Spleen (tissue), 7 donors: ENCODE measurements around the gene MACROD2.

Experiments
- POLR2A ChIP-seq, 3 donors: fragments of 450-650 bp; IDR thresholded peaks; one replicate each; pipeline ENCODE4 v1.5.1; 2017; ENCODE audit warnings: antibody characterized with exemption in 3 of 3, mild to moderate bottlenecking in 1 of 3
- POLR2AphosphoS5 ChIP-seq, 3 donors: sonication (generic); formaldehyde crosslinking; IDR thresholded peaks; one replicate each; pipeline ENCODE4 v1.5.1; 2017; ENCODE audit warnings: antibody characterized with exemption in 3 of 3
- TF ChIP-seq, protein P1 (sequence below), 11 experiments: fragments of 200-600 bp in 7 of 11; fragments of 450-650 bp in 4 of 11; sonication (generic) in 4 of 11; IDR thresholded peaks in 8 of 11; conservative IDR thresholded peaks in 3 of 11; 1 replicate in 7 of 11; 2 replicates in 4 of 11; pipeline versions ENCODE4 v1.4.0 to v1.8.0; 2016 to 2021; ENCODE audit warnings: antibody characterized with exemption in 11 of 11, inconsistent platforms in 4 of 11, mild to moderate bottlenecking in 1 of 11
- donor health status: DM: no; HTN: no; CAD: no; lungs with moderate emphysema.
- donor health status: DM: no; HTN: no; CAD: no.
- donor health status: DM: no; HTN: no; CAD: no.

DNA sequence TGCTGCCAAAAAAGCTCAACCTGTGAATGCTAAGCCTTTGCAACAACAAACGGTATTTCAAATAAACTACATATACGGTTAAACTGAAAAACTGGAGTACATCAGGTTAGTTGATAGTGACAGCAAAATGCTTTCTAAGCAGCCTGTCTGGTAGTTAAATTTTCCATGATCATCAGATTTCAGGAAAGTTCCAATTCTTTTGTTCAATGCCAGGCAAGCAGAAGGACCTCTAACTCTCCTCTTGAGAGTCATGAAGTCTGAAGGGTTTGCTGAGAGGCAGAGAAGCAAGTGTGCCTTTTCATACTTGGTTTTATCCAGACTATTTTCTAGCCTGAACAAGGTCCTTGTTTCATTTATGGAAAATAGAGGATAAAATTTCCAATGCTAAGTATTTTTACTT, 337.6 kb downstream of the MACROD2 start:
- TF ChIP-seq, protein P1, sequence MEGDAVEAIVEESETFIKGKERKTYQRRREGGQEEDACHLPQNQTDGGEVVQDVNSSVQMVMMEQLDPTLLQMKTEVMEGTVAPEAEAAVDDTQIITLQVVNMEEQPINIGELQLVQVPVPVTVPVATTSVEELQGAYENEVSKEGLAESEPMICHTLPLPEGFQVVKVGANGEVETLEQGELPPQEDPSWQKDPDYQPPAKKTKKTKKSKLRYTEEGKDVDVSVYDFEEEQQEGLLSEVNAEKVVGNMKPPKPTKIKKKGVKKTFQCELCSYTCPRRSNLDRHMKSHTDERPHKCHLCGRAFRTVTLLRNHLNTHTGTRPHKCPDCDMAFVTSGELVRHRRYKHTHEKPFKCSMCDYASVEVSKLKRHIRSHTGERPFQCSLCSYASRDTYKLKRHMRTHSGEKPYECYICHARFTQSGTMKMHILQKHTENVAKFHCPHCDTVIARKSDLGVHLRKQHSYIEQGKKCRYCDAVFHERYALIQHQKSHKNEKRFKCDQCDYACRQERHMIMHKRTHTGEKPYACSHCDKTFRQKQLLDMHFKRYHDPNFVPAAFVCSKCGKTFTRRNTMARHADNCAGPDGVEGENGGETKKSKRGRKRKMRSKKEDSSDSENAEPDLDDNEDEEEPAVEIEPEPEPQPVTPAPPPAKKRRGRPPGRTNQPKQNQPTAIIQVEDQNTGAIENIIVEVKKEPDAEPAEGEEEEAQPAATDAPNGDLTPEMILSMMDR (IDR thresholded peaks at IDR 0.05 in 8 of 11, conservative IDR thresholded peaks at IDR 0.05 in 3 of 11): no peak
- TF ChIP-seq POLR2A (IDR thresholded peaks at IDR 0.05): no peak
- TF ChIP-seq POLR2AphosphoS5 (IDR thresholded peaks at IDR 0.05): no peak
